K562 (cell line): ENCODE measurements around the gene ARID3A. TPM values are rescaled to one million over a fixed set of nuclear protein-coding genes. Genes with fewer than 3 reads are reported as not detected.

Source experiments
- ATAC-seq: fragments of 200-7000 bp; cut with Tn5 transposase; 3 replicates; pipeline ENCODE4 v1.9.1; 2020; ENCODE audit warnings: moderate library complexity
- BruUV-seq: library from RNA; stranded (reverse); fragments of 400-500 nt; replicated peaks from 2 replicates; lab custom pipeline; 2021; lab: Mats Ljungman, UMichigan
- CTCF ChIA-PET: fragments of 300-600 bp; formaldehyde crosslinking; extraction: SDS; loops from one replicate; lab custom pipeline; 2021; ENCODE audit warnings: low intra/inter-chr PET ratio; lab: Yijun Ruan, JAX
- POLR2A ChIA-PET: fragments of 300-600, 350-650 bp; sonication (Branson Sonifier 250); formaldehyde crosslinking; extraction: SDS; loops from one replicate; lab custom pipeline; 2021; ENCODE audit warnings: antibody characterized with exemption, inconsistent platforms; lab: Yijun Ruan, JAX
- DNase-seq, 4 experiments: peaks; one replicate each; pipeline versions ENCODE4 v3.0.0 to v3.0.0-alpha.2; 2011 to 2018; ENCODE audit warnings: low spot score in 3 of 4, mixed read lengths in 3 of 4; ENCODE audit errors: extremely low read depth in 1 of 4
- FAIRE-seq: peaks from 2 replicates; lab custom pipeline; 2011; peaks lifted over from hg19 to GRCh38; lab: Jason Lieb, UNC
- H2AFZ ChIP-seq: 2 replicates; pipeline ENCODE4 v1.6.0; 2011; ENCODE audit warnings: low read depth, low read length, control low read depth, inconsistent platforms
- H3K27ac ChIP-seq: fragments of 200-600 bp; 3 replicates; pipeline ENCODE4 v1.8.0; 2011; ENCODE audit warnings: low read depth, mild to moderate bottlenecking, control low read depth, inconsistent platforms, low read length, moderate library complexity, mixed read lengths; ENCODE audit errors: extremely low read depth
- H3K27me3 ChIP-seq, 2 experiments: fragments of 300-600 bp in 1 of 2; 2 replicates in 1 of 2; 3 replicates in 1 of 2; pipeline versions ENCODE4 v1.6.0 to v1.8.0; 2011; ENCODE audit warnings: inconsistent platforms in 2 of 2, low read length in 2 of 2, mild to moderate bottlenecking in 1 of 2, mixed read lengths in 1 of 2, moderate library complexity in 1 of 2; ENCODE audit not compliant: control insufficient read depth in 2 of 2, insufficient read depth in 2 of 2
- H3K36me3 ChIP-seq: fragments of 300-600 bp; 3 replicates; pipeline ENCODE4 v1.8.0; 2011; ENCODE audit warnings: mild to moderate bottlenecking, low read length, inconsistent platforms; ENCODE audit not compliant: control insufficient read depth, insufficient read depth
- H3K4me1 ChIP-seq, 2 experiments: fragments of 200-600 bp in 1 of 2; replicated peaks in 1 of 2; 2 replicates in 1 of 2; 3 replicates in 1 of 2; pipeline versions ENCODE4 v1.5.1 to v1.8.0; 2011; ENCODE audit warnings: inconsistent platforms in 2 of 2, low read length in 2 of 2, mild to moderate bottlenecking in 1 of 2, mixed read lengths in 1 of 2, moderate library complexity in 1 of 2; ENCODE audit not compliant: control insufficient read depth in 2 of 2, insufficient read depth in 2 of 2
- H3K4me2 ChIP-seq: 2 replicates; pipeline ENCODE4 v1.6.1; 2011; ENCODE audit warnings: low read length, control low read depth, inconsistent platforms, mixed read lengths; ENCODE audit not compliant: insufficient read depth
- H3K4me3 ChIP-seq: fragments of 200-600 bp; sonication (generic), shearing (Covaris generic); 2 replicates; pipeline ENCODE4 v1.5.1; 2016; ENCODE audit warnings: control low read depth, inconsistent platforms
- H3K79me2 ChIP-seq: fragments of 200-600 bp; 3 replicates; pipeline ENCODE4 v1.8.0; 2011; ENCODE audit warnings: low read length, inconsistent platforms; ENCODE audit not compliant: control insufficient read depth, insufficient read depth
- H3K9ac ChIP-seq, 2 experiments: 2 replicates each; pipeline versions ENCODE4 v1.6.0 to v1.6.1; 2011; ENCODE audit warnings: low read depth in 2 of 2, low read length in 2 of 2, control low read depth in 1 of 2, inconsistent platforms in 1 of 2, mild to moderate bottlenecking in 1 of 2, mixed read lengths in 1 of 2; ENCODE audit not compliant: insufficient read depth in 1 of 2
- H3K9me1 ChIP-seq: one replicate; pipeline ENCODE4 v1.6.0; 2011; ENCODE audit warnings: inconsistent platforms, mild to moderate bottlenecking, low read length, moderate library complexity; ENCODE audit not compliant: control insufficient read depth, insufficient read depth
- H3K9me3 ChIP-seq: replicated peaks from 2 replicates; pipeline ENCODE4 v1.5.1; 2011; ENCODE audit warnings: low read depth, low read length, inconsistent platforms; ENCODE audit not compliant: control insufficient read depth, insufficient read depth
- H4K20me1 ChIP-seq: replicated peaks from 2 replicates; pipeline ENCODE4 v1.6.1; 2011; ENCODE audit warnings: low read length, inconsistent platforms, mixed read lengths; ENCODE audit not compliant: control insufficient read depth, insufficient read depth
- CREM ChIP-seq: IDR thresholded peaks from 2 replicates; pipeline ENCODE4 v1.6.1; 2014; ENCODE audit warnings: antibody characterized with exemption, low read depth
- EGR1 ChIP-seq: fragments of 450-650 bp; conservative IDR thresholded peaks from 2 replicates; pipeline ENCODE4 v1.6.1; 2017; ENCODE audit warnings: mild to moderate bottlenecking
- HDAC6 ChIP-seq: IDR thresholded peaks from 2 replicates; pipeline ENCODE4 v1.6.1; 2012; ENCODE audit warnings: low read depth, mild to moderate bottlenecking, control low read depth, inconsistent platforms, low read length, moderate library complexity
- KLF16 ChIP-seq: IDR thresholded peaks from 2 replicates; pipeline ENCODE4 v1.6.1; 2016; ENCODE audit warnings: antibody characterized with exemption
- MAZ ChIP-seq, 2 experiments: fragments of 450-650 bp in 1 of 2; sonication (generic) in 1 of 2; formaldehyde crosslinking; IDR thresholded peaks in 1 of 2; conservative IDR thresholded peaks in 1 of 2; 2 replicates each; pipeline versions ENCODE4 v1.4.0 to v1.5.0; 2020; ENCODE audit warnings: mild to moderate bottlenecking in 1 of 2, missing genetic modification reagents in 1 of 2
- MBD2 ChIP-seq: sonication (generic); IDR thresholded peaks from 2 replicates; pipeline ENCODE4 v1.6.1; 2016; ENCODE audit warnings: low read depth, borderline replicate concordance
- RBM25 ChIP-seq: fragments of 200-400 bp; formaldehyde crosslinking; IDR thresholded peaks from 2 replicates; pipeline ENCODE4 v1.6.1; 2018; ENCODE audit warnings: low read length, low read depth, moderate library complexity; ENCODE audit not compliant: severe bottlenecking
- SMAD4 ChIP-seq: fragments of 250-450 bp; sonication (Bioruptor Pico); conservative IDR thresholded peaks from 2 replicates; pipeline ENCODE4 v1.8.0; 2021; ENCODE audit warnings: inconsistent platforms, mild to moderate bottlenecking, moderate library complexity
- SREBF1 ChIP-seq: fragments of 150-350 bp; IDR thresholded peaks from 2 replicates; pipeline ENCODE4 v1.6.1; 2014; ENCODE audit warnings: antibody characterized with exemption, low read depth, low read length, borderline replicate concordance
- TRIM24 ChIP-seq, 2 experiments: fragments of 450-650 bp; IDR thresholded peaks; 2 replicates each; pipeline ENCODE4 v1.6.1; 2016
- ZFP36 ChIP-seq: fragments of 150-350 bp; IDR thresholded peaks from 2 replicates; pipeline ENCODE4 v1.6.1; 2018; ENCODE audit warnings: low read length, low read depth; ENCODE audit not compliant: partially characterized antibody
- ZNF217 ChIP-seq: sonication (generic); formaldehyde crosslinking; IDR thresholded peaks from 2 replicates; pipeline ENCODE4 v1.8.0; 2022; ENCODE audit warnings: mild to moderate bottlenecking, missing genetic modification reagents
- ZNF24 ChIP-seq: fragments of 450-650 bp; IDR thresholded peaks from 2 replicates; pipeline ENCODE4 v1.6.1; 2016
- ZNF668 ChIP-seq: fragments of 250-450 bp; sonication (Bioruptor Pico); IDR thresholded peaks from 2 replicates; pipeline ENCODE4 v1.8.0; 2022; ENCODE audit warnings: mild to moderate bottlenecking, inconsistent platforms
- WGBS: fragments of 100-300 bp; shearing (Covaris generic); methylation state at CpG from one replicate; pipeline ENCODE4 v1.1.6; 2016; ENCODE audit warnings: low coverage, mixed read lengths; ENCODE audit not compliant: insufficient coverage; ENCODE audit errors: missing lambda C conversion rate; 5-methylcytosine and 5-hydroxymethylcytosine counted together
- in situ Hi-C: fragments of 300-500 bp; cut with MboI; formaldehyde crosslinking; loops from 4 replicates; pipeline ENCODE4 v1.15.0; 2018; ENCODE audit warnings: inconsistent platforms, mixed read lengths
- intact Hi-C: fragments of 100-400 bp; cut with micrococcal nuclease; formaldehyde crosslinking; loops from 2 replicates; pipeline ENCODE4 v1.14.2; 2022
- polyA plus RNA-seq, 8 experiments: library from polyadenylated mRNA; depleted of rRNA in 4 of 8; stranded (reverse) in 5 of 8; unstranded in 3 of 8; fragments of >200 nt; fragmentation: Nextera tagmentation in 2 of 8; fragmentation: Illumina TruSeq in 1 of 8; extraction: Ambion mirVana in 2 of 8; extraction: Trizol in 1 of 8; gene quantifications; 2 replicates each; pipeline versions ENCODE4 v1.2.1 to v1.2.3, GENCODE V29; 2011 to 2014; ENCODE audit warnings: inconsistent platforms in 1 of 8, missing spikeins in 1 of 8
- total RNA-seq, 7 experiments: library from RNA; depleted of rRNA in 6 of 7; stranded (reverse); fragments of >200 nt in 6 of 7; fragmentation: Illumina TruSeq in 2 of 7; extraction: Trizol in 2 of 7; gene quantifications; 2 replicates each; pipeline versions ENCODE4 v1.2.1 to v1.2.3, GENCODE V29; 2011 to 2021; ENCODE audit warnings: low replicate concordance in 1 of 7
- TF ChIP-seq, protein P1 (sequence below): sonication (generic); formaldehyde crosslinking; IDR thresholded peaks from 2 replicates; pipeline ENCODE4 v1.8.1; 2023; ENCODE audit warnings: mild to moderate bottlenecking, missing genetic modification reagents
- TF ChIP-seq, protein P2 (sequence below): fragments of 250-450 bp; sonication (Bioruptor Pico); IDR thresholded peaks from 2 replicates; pipeline ENCODE4 v1.5.0; 2020; ENCODE audit warnings: mild to moderate bottlenecking
- TF ChIP-seq, protein P3 (sequence below): fragments of 450-650 bp; formaldehyde crosslinking; IDR thresholded peaks from 2 replicates; pipeline ENCODE4 v1.4.0; 2020; ENCODE audit warnings: mild to moderate bottlenecking, moderate library complexity
- TF ChIP-seq, protein P4 (sequence below), 2 experiments: fragments of 450-650 bp in 1 of 2; sonication (generic) in 1 of 2; formaldehyde crosslinking; conservative IDR thresholded peaks; 2 replicates each; pipeline versions ENCODE4 v1.4.0 to v1.8.1; 2020 to 2022; ENCODE audit warnings: mild to moderate bottlenecking in 1 of 2, missing genetic modification reagents in 1 of 2

Gene ARID3A
- total and polyA plus RNA-seq, 9 of the 15 experiments (the other 6 are each of a cell fraction or from before 2014, with no cell fraction given), result 1.4 to 118 (median 31.2) TPM

DNA sequence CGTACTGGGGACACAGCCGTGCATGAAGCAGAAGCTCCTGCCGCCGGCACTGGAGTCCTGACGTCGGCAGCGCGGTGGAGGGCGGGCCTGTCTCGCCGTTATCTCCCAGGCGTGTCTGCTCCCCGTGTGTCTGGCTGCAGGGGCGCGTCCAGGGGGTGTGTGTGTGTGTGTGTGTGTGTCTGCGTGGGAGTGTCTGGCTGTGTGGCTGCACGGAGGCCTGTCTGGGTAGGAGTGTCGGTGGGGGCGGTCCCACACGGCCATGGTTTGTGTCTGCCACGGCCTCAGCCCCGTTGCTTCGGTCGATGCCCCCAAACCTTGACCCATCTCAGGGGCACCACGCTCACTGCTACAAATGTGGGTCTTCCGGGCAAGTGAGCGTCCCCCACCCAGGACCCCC lies 18.3 kb downstream of the ARID3A start:
- POLR2A ChIA-PET, result interaction anchor here (0.6 to 1.1 kb wide), 5 partner anchors 8 to 21 kb away, joined by 3 to 4 read pairs (median 4); no protein-coding TSS in a partner anchor
- Histone ChIP-seq H3K36me3 (peaks cover 68% of the 10 kb centered on the region; the same call in 2 of the 3 replicates), H3K9me3 (no peaks in the 10 kb centered on the region), H2AFZ (no peak overlapping the region), H3K9ac (peak overlapping the region in 1 of 2 experiments; percentile 81; a peak in 2 of 4 replicates), H3K79me2 (peaks cover 86% of the 10 kb centered on the region), H3K4me2 (peak overlapping the region; percentile 55), H3K9me1 (peaks cover 6% of the 10 kb centered on the region), H4K20me1 (peaks cover 24% of the 10 kb centered on the region), H3K27ac (peak overlapping the region; percentile 55; the same call in 2 of the 3 replicates), H3K4me3 (no peak overlapping the region), H3K27me3 (no peaks in the 10 kb centered on the region), H3K4me1 (peaks cover 15 to 84% of the 10 kb centered on the region in 2 experiments)
- ATAC-seq (peak; percentile 96), DNase-seq (peak; percentile 88 to 95 (median 90)), FAIRE-seq (peak; percentile 99)
- intact Hi-C loops (no loop called here), in situ Hi-C loops (no loop called here)
- WGBS, result 3% methylated on average over 18 of the region's 27 CpGs
- BruUV-seq, result no TSS peak
- CTCF ChIA-PET, result no interaction called here
- TF ChIP-seq HDAC6, result no peak
- TF ChIP-seq ZNF24, result peak; percentile 47; the same call in 1 of the 2 replicates
- peak in 1 of 2 experiments; percentile 97; a peak in 2 of 4 replicates for TF ChIP-seq MAZ (CRISPR knock-in tag; conservative IDR thresholded peaks at IDR 0.05 in 1 of 2, IDR thresholded peaks at IDR 0.05 in 1 of 2)
- TF ChIP-seq, protein P1, sequence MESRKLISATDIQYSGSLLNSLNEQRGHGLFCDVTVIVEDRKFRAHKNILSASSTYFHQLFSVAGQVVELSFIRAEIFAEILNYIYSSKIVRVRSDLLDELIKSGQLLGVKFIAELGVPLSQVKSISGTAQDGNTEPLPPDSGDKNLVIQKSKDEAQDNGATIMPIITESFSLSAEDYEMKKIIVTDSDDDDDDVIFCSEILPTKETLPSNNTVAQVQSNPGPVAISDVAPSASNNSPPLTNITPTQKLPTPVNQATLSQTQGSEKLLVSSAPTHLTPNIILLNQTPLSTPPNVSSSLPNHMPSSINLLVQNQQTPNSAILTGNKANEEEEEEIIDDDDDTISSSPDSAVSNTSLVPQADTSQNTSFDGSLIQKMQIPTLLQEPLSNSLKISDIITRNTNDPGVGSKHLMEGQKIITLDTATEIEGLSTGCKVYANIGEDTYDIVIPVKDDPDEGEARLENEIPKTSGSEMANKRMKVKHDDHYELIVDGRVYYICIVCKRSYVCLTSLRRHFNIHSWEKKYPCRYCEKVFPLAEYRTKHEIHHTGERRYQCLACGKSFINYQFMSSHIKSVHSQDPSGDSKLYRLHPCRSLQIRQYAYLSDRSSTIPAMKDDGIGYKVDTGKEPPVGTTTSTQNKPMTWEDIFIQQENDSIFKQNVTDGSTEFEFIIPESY, result peak; percentile 94
- TF ChIP-seq ZNF217 (CRISPR knock-in tag), result 0 out of 2 replicates have a peak, but pooled peaks have one; percentile 72
- peak; percentile 85; the same call in 1 of the 2 replicates for TF ChIP-seq MBD2
- TF ChIP-seq, protein P2, sequence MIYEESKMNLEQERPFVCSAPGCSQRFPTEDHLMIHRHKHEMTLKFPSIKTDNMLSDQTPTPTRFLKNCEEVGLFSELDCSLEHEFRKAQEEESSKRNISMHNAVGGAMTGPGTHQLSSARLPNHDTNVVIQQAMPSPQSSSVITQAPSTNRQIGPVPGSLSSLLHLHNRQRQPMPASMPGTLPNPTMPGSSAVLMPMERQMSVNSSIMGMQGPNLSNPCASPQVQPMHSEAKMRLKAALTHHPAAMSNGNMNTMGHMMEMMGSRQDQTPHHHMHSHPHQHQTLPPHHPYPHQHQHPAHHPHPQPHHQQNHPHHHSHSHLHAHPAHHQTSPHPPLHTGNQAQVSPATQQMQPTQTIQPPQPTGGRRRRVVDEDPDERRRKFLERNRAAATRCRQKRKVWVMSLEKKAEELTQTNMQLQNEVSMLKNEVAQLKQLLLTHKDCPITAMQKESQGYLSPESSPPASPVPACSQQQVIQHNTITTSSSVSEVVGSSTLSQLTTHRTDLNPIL (CRISPR knock-in tag), result no peak
- peak; percentile 100 for TF ChIP-seq SMAD4 (CRISPR knock-in tag)
- TF ChIP-seq SREBF1, result no peak
- peak; percentile 84 for TF ChIP-seq KLF16
- peak; percentile 8 for TF ChIP-seq ZFP36
- TF ChIP-seq, protein P3, sequence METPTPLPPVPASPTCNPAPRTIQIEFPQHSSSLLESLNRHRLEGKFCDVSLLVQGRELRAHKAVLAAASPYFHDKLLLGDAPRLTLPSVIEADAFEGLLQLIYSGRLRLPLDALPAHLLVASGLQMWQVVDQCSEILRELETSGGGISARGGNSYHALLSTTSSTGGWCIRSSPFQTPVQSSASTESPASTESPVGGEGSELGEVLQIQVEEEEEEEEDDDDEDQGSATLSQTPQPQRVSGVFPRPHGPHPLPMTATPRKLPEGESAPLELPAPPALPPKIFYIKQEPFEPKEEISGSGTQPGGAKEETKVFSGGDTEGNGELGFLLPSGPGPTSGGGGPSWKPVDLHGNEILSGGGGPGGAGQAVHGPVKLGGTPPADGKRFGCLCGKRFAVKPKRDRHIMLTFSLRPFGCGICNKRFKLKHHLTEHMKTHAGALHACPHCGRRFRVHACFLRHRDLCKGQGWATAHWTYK (CRISPR knock-in tag), result peak; percentile 89
- TF ChIP-seq, protein P4, sequence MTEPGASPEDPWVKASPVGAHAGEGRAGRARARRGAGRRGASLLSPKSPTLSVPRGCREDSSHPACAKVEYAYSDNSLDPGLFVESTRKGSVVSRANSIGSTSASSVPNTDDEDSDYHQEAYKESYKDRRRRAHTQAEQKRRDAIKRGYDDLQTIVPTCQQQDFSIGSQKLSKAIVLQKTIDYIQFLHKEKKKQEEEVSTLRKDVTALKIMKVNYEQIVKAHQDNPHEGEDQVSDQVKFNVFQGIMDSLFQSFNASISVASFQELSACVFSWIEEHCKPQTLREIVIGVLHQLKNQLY (CRISPR knock-in tag; conservative IDR thresholded peaks at IDR 0.05), result no peak
- TF ChIP-seq EGR1, result peak; percentile 100
- TF ChIP-seq TRIM24 (IDR thresholded peaks at IDR 0.05), result peak; percentile 85 to 88
- TF ChIP-seq CREM, result peak; percentile 97
- TF ChIP-seq ZNF668 (CRISPR knock-in tag), result no peak
- peak; percentile 30 for TF ChIP-seq RBM25
